ENCODE results near the gene TCAP. TPM values are rescaled to one million over a fixed set of nuclear protein-coding genes. Genes with fewer than 3 reads are reported as not detected.
A peak's percentile ranks its signal among the peaks of the same experiment; 100 is the strongest.

TCAP gene
- total and polyA plus RNA-seq, 10 of the 15 experiments (the other 5 are each of a cell fraction or from before 2014, with no cell fraction given): 0.17 to 1.0 (median 0.36) TPM; not detected in 3

GRCh38 chr17:39667945-39668924, 3.1 kb downstream of the TCAP start, which contains the start of gene PNMT (continued):
- TF ChIP-seq ZNF592 (IDR thresholded peaks at IDR 0.05): no peak
- TF ChIP-seq ZNF24 (IDR thresholded peaks at IDR 0.05): no peak
- no peak for TF ChIP-seq MXI1 (IDR thresholded peaks at IDR 0.05; ENCODE audit: low read depth, low read length)
- TF ChIP-seq SMAD5 (IDR thresholded peaks at IDR 0.05; ENCODE audit: low read depth): no peak
- TF ChIP-seq DPF2 (IDR thresholded peaks at IDR 0.05): peak; percentile 70; the same call in 1 of the 2 replicates
- TF ChIP-seq RELA (IDR thresholded peaks at IDR 0.05; ENCODE audit: borderline replicate concordance, partially characterized antibody): no peak
- 0 out of 2 replicates have a peak, but pooled peaks have one; percentile 17 for TF ChIP-seq MAX (IDR thresholded peaks at IDR 0.05; ENCODE audit: low read depth, low read length)
- 0 out of 2 replicates have a peak, but pooled peaks have one; percentile 40 for TF ChIP-seq RB1 (IDR thresholded peaks at IDR 0.05; ENCODE audit: borderline replicate concordance)
- no peak for TF ChIP-seq ZBTB4 (CRISPR knock-in tag; IDR thresholded peaks at IDR 0.05)
- peak; percentile 57 to 73 (median 62) for TF ChIP-seq CTCF (IDR thresholded peaks at IDR 0.05 in 2 of 3, conservative IDR thresholded peaks at IDR 0.05 in 1 of 3; ENCODE audit: control insufficient read depth in 2 of 3, extremely low read depth in 1 of 3, insufficient read depth in 1 of 3, low read depth in 3 of 3, low read length in 3 of 3)
- peak; percentile 90; the same call in 1 of the 2 replicates for TF ChIP-seq SMARCA5 (IDR thresholded peaks at IDR 0.05)
- TF ChIP-seq SIN3A (IDR thresholded peaks at IDR 0.05; ENCODE audit: low read depth, low read length): no peak
- TF ChIP-seq NRF1 (conservative IDR thresholded peaks at IDR 0.05; ENCODE audit: low read depth, low read length): no peak
- peak; percentile 35 for TF ChIP-seq SUZ12 (IDR thresholded peaks at IDR 0.05; ENCODE audit: unreplicated experiment)
- TF ChIP-seq ZNF207 (IDR thresholded peaks at IDR 0.05; ENCODE audit: borderline replicate concordance): peak; percentile 46; the same call in 1 of the 2 replicates
- 0 out of 2 replicates have a peak, but pooled peaks have one; percentile 17 for TF ChIP-seq RAD21 (IDR thresholded peaks at IDR 0.05; ENCODE audit: insufficient read depth, low read depth, low read length)
- TF ChIP-seq MLLT1 (IDR thresholded peaks at IDR 0.05): 0 out of 2 replicates have a peak, but pooled peaks have one; percentile 37
